ENCODE measurements around the gene ANO10. TPM values are rescaled to one million over a fixed set of nuclear protein-coding genes. Genes with fewer than 3 reads are reported as not detected.

Gene ANO10
- total RNA-seq, 4 donors from 2014 or later = 20.9 to 70.5 (median 48.0) TPM

DNA sequence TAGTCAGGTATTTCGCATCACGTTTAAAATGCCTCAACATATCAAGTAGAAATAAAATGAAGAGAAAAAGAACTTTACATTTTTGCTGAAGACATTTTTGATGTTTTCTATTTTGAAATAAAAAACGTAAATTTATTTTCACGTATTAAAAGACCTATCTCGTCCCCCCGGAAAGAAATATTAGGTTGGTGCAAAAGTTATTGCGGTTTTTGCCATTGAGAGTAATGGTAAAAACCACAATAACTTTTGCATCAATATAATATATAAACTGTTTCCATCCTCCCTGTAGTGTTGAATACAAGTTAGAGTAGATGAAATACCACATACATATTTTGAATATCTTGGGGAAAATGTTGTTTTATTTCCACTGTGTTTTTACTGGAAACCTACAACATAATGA is 11.2 kb upstream of the ANO10 start:
- Histone ChIP-seq H3K27ac (no peak overlapping the region), H3K4me1 (no peaks in the 10 kb centered on the region), H3K27me3 (no peaks in the 10 kb centered on the region), H3K36me3 (no peaks in the 10 kb centered on the region), H3K4me3 (no peak overlapping the region), H3K9me3 (no peaks in the 10 kb centered on the region)
- DNase-seq = no peak
- in situ Hi-C loops (cut with MboI; ENCODE audit: low pct_ligation_motif_present in 1 of 4, low pct_unique_long_range_greater_than_20kb in 1 of 4, low sequenced_read_pairs in 3 of 4) = loop anchor here in 1 of 4 donors (10.0 kb wide), 1 partner anchor 88 kb away; no protein-coding TSS in a partner anchor
- WGBS, 2 donors (ENCODE audit: low coverage in 1 of 2) = 78 to 97% methylated on average over 6 to 7 of the region's 7 CpGs
- TF ChIP-seq POLR2AphosphoS5 (IDR thresholded peaks at IDR 0.05) (no peak), EP300 (IDR thresholded peaks at IDR 0.05; ENCODE audit: low read depth) (no peak), POLR2A (IDR thresholded peaks at IDR 0.05) (no peak)
- TF ChIP-seq, protein P1, sequence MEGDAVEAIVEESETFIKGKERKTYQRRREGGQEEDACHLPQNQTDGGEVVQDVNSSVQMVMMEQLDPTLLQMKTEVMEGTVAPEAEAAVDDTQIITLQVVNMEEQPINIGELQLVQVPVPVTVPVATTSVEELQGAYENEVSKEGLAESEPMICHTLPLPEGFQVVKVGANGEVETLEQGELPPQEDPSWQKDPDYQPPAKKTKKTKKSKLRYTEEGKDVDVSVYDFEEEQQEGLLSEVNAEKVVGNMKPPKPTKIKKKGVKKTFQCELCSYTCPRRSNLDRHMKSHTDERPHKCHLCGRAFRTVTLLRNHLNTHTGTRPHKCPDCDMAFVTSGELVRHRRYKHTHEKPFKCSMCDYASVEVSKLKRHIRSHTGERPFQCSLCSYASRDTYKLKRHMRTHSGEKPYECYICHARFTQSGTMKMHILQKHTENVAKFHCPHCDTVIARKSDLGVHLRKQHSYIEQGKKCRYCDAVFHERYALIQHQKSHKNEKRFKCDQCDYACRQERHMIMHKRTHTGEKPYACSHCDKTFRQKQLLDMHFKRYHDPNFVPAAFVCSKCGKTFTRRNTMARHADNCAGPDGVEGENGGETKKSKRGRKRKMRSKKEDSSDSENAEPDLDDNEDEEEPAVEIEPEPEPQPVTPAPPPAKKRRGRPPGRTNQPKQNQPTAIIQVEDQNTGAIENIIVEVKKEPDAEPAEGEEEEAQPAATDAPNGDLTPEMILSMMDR (IDR thresholded peaks at IDR 0.05) = no peak
- intact Hi-C loops (cut with DNase I; ENCODE audit: low total_unique reads) = no loop called here

GRCh38 chr3:43632269-43632733 is 10.5 kb upstream of the ANO10 start:
- WGBS, 2 donors (ENCODE audit: low coverage in 1 of 2) = 82 to 100% methylated on average over 1 to 2 of the region's 2 CpGs
- no peaks in the 10 kb centered on the region for H3K36me3 ChIP-seq
- TF ChIP-seq, protein P1 (IDR thresholded peaks at IDR 0.05) = no peak
- no peak for TF ChIP-seq EP300 (IDR thresholded peaks at IDR 0.05; ENCODE audit: low read depth)
- TF ChIP-seq POLR2A (IDR thresholded peaks at IDR 0.05) = no peak
- no peak for TF ChIP-seq POLR2AphosphoS5 (IDR thresholded peaks at IDR 0.05)
- H3K4me1 ChIP-seq = no peaks in the 10 kb centered on the region
- intact Hi-C loops (cut with DNase I; ENCODE audit: low total_unique reads) (no loop called here), in situ Hi-C loops (cut with MboI; ENCODE audit: low pct_ligation_motif_present in 1 of 4, low pct_unique_long_range_greater_than_20kb in 1 of 4, low sequenced_read_pairs in 3 of 4) (loop anchor here in 1 of 4 donors (10.0 kb wide), 1 partner anchor 88 kb away; no protein-coding TSS in a partner anchor)
- H3K4me3 ChIP-seq = no peak overlapping the region
- no peak overlapping the region for H3K27ac ChIP-seq
- DNase-seq = no peak
- no peaks in the 10 kb centered on the region for H3K9me3 ChIP-seq
- no peaks in the 10 kb centered on the region for H3K27me3 ChIP-seq

DNA sequence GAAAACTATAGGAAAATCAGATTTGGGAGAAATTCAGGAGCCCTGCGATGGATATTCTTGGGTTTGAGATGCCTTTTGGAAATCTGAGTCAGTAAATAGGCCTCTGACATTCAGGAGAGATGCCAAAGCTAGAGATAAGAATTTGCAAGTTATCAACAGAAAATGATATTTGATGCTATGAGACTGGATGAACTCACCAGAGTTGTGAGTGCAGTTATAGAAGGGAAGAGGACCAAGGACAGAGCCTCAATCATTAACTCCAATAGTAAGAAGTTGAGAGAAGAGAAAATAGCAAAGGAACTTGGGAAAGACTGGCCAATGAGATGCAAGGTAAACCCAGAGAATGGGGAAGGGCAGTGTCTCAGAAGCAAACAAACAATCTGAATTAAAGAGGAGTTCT is 7.9 kb upstream of the ANO10 start:
- no peaks in the 10 kb centered on the region for H3K27me3 ChIP-seq

DNA sequence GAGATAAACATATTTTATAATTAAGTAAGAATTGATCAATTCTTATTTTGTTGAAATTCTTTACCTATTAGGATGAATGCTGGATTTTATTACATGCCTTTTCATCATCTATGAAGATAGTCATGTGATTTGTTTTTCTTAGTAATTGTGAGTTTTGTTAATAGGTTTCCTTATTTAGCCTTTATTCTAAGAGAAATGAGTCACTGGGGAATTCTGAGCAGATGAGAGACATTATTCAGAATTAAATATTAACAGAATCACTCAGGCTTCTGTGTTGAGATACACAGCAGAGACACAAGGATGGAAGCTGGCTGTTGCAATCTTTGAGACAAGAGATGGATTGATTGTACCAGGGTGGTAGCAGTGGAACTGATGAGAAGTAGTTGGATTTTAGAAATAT is 7.4 kb upstream of the ANO10 start:
- no peaks in the 10 kb centered on the region for H3K9me3 ChIP-seq
- no peak for TF ChIP-seq POLR2A (IDR thresholded peaks at IDR 0.05)
- no peak for TF ChIP-seq POLR2AphosphoS5 (IDR thresholded peaks at IDR 0.05)
- no peak for TF ChIP-seq EP300 (IDR thresholded peaks at IDR 0.05; ENCODE audit: low read depth)
- TF ChIP-seq, protein P1 (IDR thresholded peaks at IDR 0.05) = no peak
- intact Hi-C loops (cut with DNase I; ENCODE audit: low total_unique reads) = loop anchor here (1.0 kb wide), 1 partner anchor 23 kb away; no protein-coding TSS in a partner anchor

More for the DNA sequence above, 7.9 kb upstream of the ANO10 start:
- no peak for TF ChIP-seq POLR2A (IDR thresholded peaks at IDR 0.05)
- TF ChIP-seq, protein P1 (IDR thresholded peaks at IDR 0.05) = no peak
- no peak for TF ChIP-seq EP300 (IDR thresholded peaks at IDR 0.05; ENCODE audit: low read depth)
- no peak for TF ChIP-seq POLR2AphosphoS5 (IDR thresholded peaks at IDR 0.05)
- H3K36me3 ChIP-seq = no peaks in the 10 kb centered on the region
- intact Hi-C loops (cut with DNase I; ENCODE audit: low total_unique reads) = loop anchor here (1.0 kb wide), 1 partner anchor 23 kb away; no protein-coding TSS in a partner anchor
- no peak overlapping the region for H3K4me3 ChIP-seq
- no peak overlapping the region for H3K27ac ChIP-seq
- H3K9me3 ChIP-seq = no peaks in the 10 kb centered on the region
- no peaks in the 10 kb centered on the region for H3K4me1 ChIP-seq
- in situ Hi-C loops (cut with MboI; ENCODE audit: low pct_ligation_motif_present in 1 of 4, low pct_unique_long_range_greater_than_20kb in 1 of 4, low sequenced_read_pairs in 3 of 4) = loop anchor here in 1 of 4 donors (10.0 kb wide), 1 partner anchor 85 kb away; no protein-coding TSS in a partner anchor
- no peak for DNase-seq
- WGBS, 2 donors (ENCODE audit: low coverage in 1 of 2) = 96 to 100% methylated on average over 1 of the region's 1 CpG

More for the DNA sequence above, 7.4 kb upstream of the ANO10 start:
- in situ Hi-C loops (cut with MboI; ENCODE audit: low pct_ligation_motif_present in 1 of 4, low pct_unique_long_range_greater_than_20kb in 1 of 4, low sequenced_read_pairs in 3 of 4) = no loop called here
- Histone ChIP-seq H3K27me3 (no peaks in the 10 kb centered on the region), H3K4me1 (no peaks in the 10 kb centered on the region), H3K4me3 (no peak overlapping the region), H3K36me3 (no peaks in the 10 kb centered on the region), H3K27ac (no peak overlapping the region)
- no peak for DNase-seq
